ENCODE results near the gene ACP3. TPM values are rescaled to one million over a fixed set of nuclear protein-coding genes. Genes with fewer than 3 reads are reported as not detected.
"Not testable (repeated sequence)": the region's sequence is repeated elsewhere in the genome, so short reads cannot be mapped to it uniquely, and the experiment has no call there.

ACP3 gene
- total and polyA plus RNA-seq, 2 donors (not counting 1 experiment from before 2014, with no cell fraction given): 3.5 to 25.3 TPM

GRCh38 chr3:132362329-132362728 lies 45.1 kb downstream of the ACP3 start:
- Histone ChIP-seq H3K4me3 (replicated peaks in 1 of 4; ENCODE audit: control extremely low read depth in 1 of 4, insufficient read depth in 1 of 4, low read depth in 3 of 4, low read length in 4 of 4) (no peak overlapping the region), H3K4me1 (ENCODE audit: control insufficient read depth, extremely low read depth, insufficient read depth, low read length) (no peaks in the 10 kb centered on the region), H3K9me3 (ENCODE audit: control insufficient read depth, insufficient read depth, low read depth, low read length) (no peaks in the 10 kb centered on the region), H2AFZ (ENCODE audit: low read length) (no peak overlapping the region), H3K4me2 (ENCODE audit: extremely low read depth, insufficient read depth, low read length) (no peak overlapping the region), H4K20me1 (ENCODE audit: control insufficient read depth, extremely low read depth, insufficient read depth, low read length) (peaks cover 2% of the 10 kb centered on the region), H3K27ac (ENCODE audit: insufficient read depth, low read length) (no peak overlapping the region), H3K36me3 (ENCODE audit: control insufficient read depth, insufficient read depth, low read length) (no peaks in the 10 kb centered on the region), H3K79me2 (ENCODE audit: control insufficient read depth, insufficient read depth, low read length) (no peaks in the 10 kb centered on the region), H3K27me3 (ENCODE audit: control insufficient read depth, insufficient read depth, low read length) (peaks cover 2% of the 10 kb centered on the region), H3K9ac (ENCODE audit: insufficient read depth, low read length) (no peak overlapping the region)
- no peak for DNase-seq (ENCODE audit: low read depth in 2 of 2)
- no peak for TF ChIP-seq CTCF (conservative IDR thresholded peaks at IDR 0.05 in 1 of 2, IDR thresholded peaks at IDR 0.05 in 1 of 2; ENCODE audit: low read depth in 1 of 2, low read length in 2 of 2)
- no peak for TF ChIP-seq EZH2 (IDR thresholded peaks at IDR 0.05; ENCODE audit: low read length, missing control alignments)

GRCh38 chr3:132368515-132368914 lies 51.3 kb downstream of the ACP3 start:
- H3K4me3 ChIP-seq (replicated peaks in 1 of 4; ENCODE audit: control extremely low read depth in 1 of 4, insufficient read depth in 1 of 4, low read depth in 3 of 4, low read length in 4 of 4): no peak overlapping the region
- H3K4me2 ChIP-seq (ENCODE audit: extremely low read depth, insufficient read depth, low read length): no peak overlapping the region
- H3K9me3 ChIP-seq (ENCODE audit: control insufficient read depth, insufficient read depth, low read depth, low read length): no peaks in the 10 kb centered on the region
- TF ChIP-seq EZH2 (IDR thresholded peaks at IDR 0.05; ENCODE audit: low read length, missing control alignments): no peak
- TF ChIP-seq CTCF (conservative IDR thresholded peaks at IDR 0.05 in 1 of 2, IDR thresholded peaks at IDR 0.05 in 1 of 2; ENCODE audit: low read depth in 1 of 2, low read length in 2 of 2): no peak
- DNase-seq (ENCODE audit: low read depth in 2 of 2): no peak
- no peaks in the 10 kb centered on the region for H3K79me2 ChIP-seq (ENCODE audit: control insufficient read depth, insufficient read depth, low read length)
- no peaks in the 10 kb centered on the region for H3K27me3 ChIP-seq (ENCODE audit: control insufficient read depth, insufficient read depth, low read length)
- H2AFZ ChIP-seq (ENCODE audit: low read length): no peak overlapping the region
- no peaks in the 10 kb centered on the region for H3K36me3 ChIP-seq (ENCODE audit: control insufficient read depth, insufficient read depth, low read length)
- no peaks in the 10 kb centered on the region for H4K20me1 ChIP-seq (ENCODE audit: control insufficient read depth, extremely low read depth, insufficient read depth, low read length)
- H3K27ac ChIP-seq (ENCODE audit: insufficient read depth, low read length): no peak overlapping the region
- no peak overlapping the region for H3K9ac ChIP-seq (ENCODE audit: insufficient read depth, low read length)
- H3K4me1 ChIP-seq (ENCODE audit: control insufficient read depth, extremely low read depth, insufficient read depth, low read length): no peaks in the 10 kb centered on the region

GRCh38 chr3:132368962-132369361 lies 51.8 kb downstream of the ACP3 start:
- Histone ChIP-seq H3K27ac (ENCODE audit: insufficient read depth, low read length) (no peak overlapping the region), H3K4me1 (ENCODE audit: control insufficient read depth, extremely low read depth, insufficient read depth, low read length) (no peaks in the 10 kb centered on the region), H2AFZ (ENCODE audit: low read length) (no peak overlapping the region), H3K9ac (ENCODE audit: insufficient read depth, low read length) (no peak overlapping the region), H3K79me2 (ENCODE audit: control insufficient read depth, insufficient read depth, low read length) (no peaks in the 10 kb centered on the region), H3K4me3 (replicated peaks in 1 of 4; ENCODE audit: control extremely low read depth in 1 of 4, insufficient read depth in 1 of 4, low read depth in 3 of 4, low read length in 4 of 4) (no peak overlapping the region), H3K27me3 (ENCODE audit: control insufficient read depth, insufficient read depth, low read length) (no peaks in the 10 kb centered on the region), H3K9me3 (ENCODE audit: control insufficient read depth, insufficient read depth, low read depth, low read length) (no peaks in the 10 kb centered on the region), H4K20me1 (ENCODE audit: control insufficient read depth, extremely low read depth, insufficient read depth, low read length) (no peaks in the 10 kb centered on the region), H3K4me2 (ENCODE audit: extremely low read depth, insufficient read depth, low read length) (no peak overlapping the region), H3K36me3 (ENCODE audit: control insufficient read depth, insufficient read depth, low read length) (no peaks in the 10 kb centered on the region)
- no peak for TF ChIP-seq EZH2 (IDR thresholded peaks at IDR 0.05; ENCODE audit: low read length, missing control alignments)
- TF ChIP-seq CTCF (conservative IDR thresholded peaks at IDR 0.05 in 1 of 2, IDR thresholded peaks at IDR 0.05 in 1 of 2; ENCODE audit: low read depth in 1 of 2, low read length in 2 of 2): no peak
- no peak for DNase-seq (ENCODE audit: low read depth in 2 of 2)

- H3K9ac ChIP-seq (ENCODE audit: insufficient read depth, low read length); H3K4me3 ChIP-seq (replicated peaks in 1 of 4; ENCODE audit: control extremely low read depth in 1 of 4, insufficient read depth in 1 of 4, low read depth in 3 of 4, low read length in 4 of 4); H3K79me2 ChIP-seq (ENCODE audit: control insufficient read depth, insufficient read depth, low read length); H2AFZ ChIP-seq (ENCODE audit: low read length); H3K9me3 ChIP-seq (ENCODE audit: control insufficient read depth, insufficient read depth, low read depth, low read length); H3K4me1 ChIP-seq (ENCODE audit: control insufficient read depth, extremely low read depth, insufficient read depth, low read length); DNase-seq (ENCODE audit: low read depth in 2 of 2); H4K20me1 ChIP-seq (ENCODE audit: control insufficient read depth, extremely low read depth, insufficient read depth, low read length); H3K4me2 ChIP-seq (ENCODE audit: extremely low read depth, insufficient read depth, low read length); H3K27me3 ChIP-seq (ENCODE audit: control insufficient read depth, insufficient read depth, low read length); H3K27ac ChIP-seq (ENCODE audit: insufficient read depth, low read length); H3K36me3 ChIP-seq (ENCODE audit: control insufficient read depth, insufficient read depth, low read length): not testable (repeated sequence)
Measured at GRCh38 chr3:132376945-132377354, 59.7 kb downstream of the ACP3 start.

Data from fibroblast of lung (primary cell).